A549 (cell line): Measurements from ENCODE around the gene CDRT15.

Source experiments
- CEBPB ChIP-seq, 2 experiments: fragments of >200 bp in 1 of 2; sonication (Bioruptor Twin) in 1 of 2; formaldehyde crosslinking in 1 of 2; IDR thresholded peaks; 2 replicates each; pipeline ENCODE4 v1.6.1; 2012 to 2016
- CHD2 ChIP-seq: fragments of 150-350 bp; IDR thresholded peaks from 2 replicates; pipeline ENCODE4 v1.6.1; 2014; ENCODE audit warnings: low read length; ENCODE audit not compliant: partially characterized antibody
- HDAC2 ChIP-seq: fragments of 200-600 bp; sonication (generic); IDR thresholded peaks from 2 replicates; pipeline ENCODE4 v1.6.1; 2016
- NR3C1 ChIP-seq: fragments of >200 bp; sonication (Bioruptor Twin); formaldehyde crosslinking; IDR thresholded peaks from 3 replicates; pipeline ENCODE4 v1.6.1; 2017
- POLR2A ChIP-seq: IDR thresholded peaks from 2 replicates; pipeline ENCODE4 v1.6.1; 2012; ENCODE audit warnings: mild to moderate bottlenecking, low read length
- POLR2AphosphoS2 ChIP-seq: conservative IDR thresholded peaks from 2 replicates; pipeline ENCODE4 v1.6.1; 2012; ENCODE audit warnings: low read length, improper control_type of control experiment, inconsistent platforms
- RAD21 ChIP-seq, 2 experiments: fragments of >200 bp in 1 of 2; sonication (Bioruptor Twin) in 1 of 2; formaldehyde crosslinking in 1 of 2; IDR thresholded peaks in 1 of 2; conservative IDR thresholded peaks in 1 of 2; 2 replicates in 1 of 2; 3 replicates in 1 of 2; pipeline ENCODE4 v1.6.1; 2012 to 2018; ENCODE audit warnings: inconsistent platforms in 1 of 2
- RCOR1 ChIP-seq: fragments of 150-350 bp; IDR thresholded peaks from 2 replicates; pipeline ENCODE4 v1.6.1; 2014; ENCODE audit warnings: antibody characterized with exemption, low read length, low read depth
- RFX5 ChIP-seq: fragments of 450-650 bp; IDR thresholded peaks from 2 replicates; pipeline ENCODE4 v1.7.1; 2014; ENCODE audit warnings: antibody characterized with exemption, mild to moderate bottlenecking, moderate library complexity
- SREBF2 ChIP-seq: fragments of 450-650 bp; IDR thresholded peaks from 2 replicates; pipeline ENCODE4 v1.6.1; 2014; ENCODE audit warnings: mild to moderate bottlenecking, moderate library complexity
- TF ChIP-seq, protein P1 (sequence below): fragments of >200 bp; sonication (Bioruptor Twin); formaldehyde crosslinking; IDR thresholded peaks from 3 replicates; pipeline ENCODE4 v1.5.1; 2016
- TF ChIP-seq, protein P2 (sequence below): IDR thresholded peaks from 2 replicates; pipeline ENCODE4 v1.6.1; 2012
- TF ChIP-seq, protein P3 (sequence below): fragments of 200-600 bp; sonication (generic); IDR thresholded peaks from 2 replicates; pipeline ENCODE4 v1.6.1; 2016; ENCODE audit warnings: antibody characterized with exemption, mild to moderate bottlenecking, moderate library complexity

DNA sequence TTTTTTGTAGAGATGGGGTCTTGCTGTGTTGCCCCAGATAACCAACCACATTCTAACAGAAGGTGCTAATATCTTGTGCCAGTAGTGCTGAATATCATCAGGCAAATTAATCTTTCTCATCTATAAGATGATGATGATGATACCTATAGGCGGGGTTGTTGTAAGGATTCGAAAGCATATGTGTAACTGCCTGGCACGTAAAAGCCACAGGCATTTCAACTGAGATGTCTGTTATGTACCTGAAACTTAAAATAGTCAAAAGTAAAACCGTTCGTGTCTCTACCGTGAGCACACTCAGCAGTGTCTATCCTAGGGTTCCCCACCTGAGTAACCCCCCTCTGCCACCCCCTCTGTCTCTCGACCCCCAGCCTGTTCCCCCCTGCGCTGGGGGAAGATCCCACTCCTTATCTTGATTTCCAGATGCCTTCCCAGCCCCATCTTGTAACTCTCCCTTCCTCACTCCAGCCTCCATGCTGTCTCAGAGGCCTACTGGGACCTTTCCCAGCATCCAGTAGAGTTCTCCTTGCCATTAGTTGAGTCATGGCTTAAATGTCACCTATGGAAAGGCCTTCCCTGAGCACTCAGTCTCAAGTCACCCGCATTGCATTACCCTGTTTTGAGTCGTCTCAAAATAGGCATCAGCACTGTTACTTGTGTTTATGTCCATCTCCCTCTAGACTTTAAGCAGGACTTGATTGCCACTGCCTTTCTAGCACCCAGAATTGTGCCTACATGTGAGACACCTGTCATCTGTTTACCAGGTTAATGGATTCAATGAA is 34.1 kb downstream of the CDRT15 start:
- no peak for TF ChIP-seq NR3C1
- TF ChIP-seq RCOR1: no peak
- no peak for TF ChIP-seq RFX5
- TF ChIP-seq, protein P1, sequence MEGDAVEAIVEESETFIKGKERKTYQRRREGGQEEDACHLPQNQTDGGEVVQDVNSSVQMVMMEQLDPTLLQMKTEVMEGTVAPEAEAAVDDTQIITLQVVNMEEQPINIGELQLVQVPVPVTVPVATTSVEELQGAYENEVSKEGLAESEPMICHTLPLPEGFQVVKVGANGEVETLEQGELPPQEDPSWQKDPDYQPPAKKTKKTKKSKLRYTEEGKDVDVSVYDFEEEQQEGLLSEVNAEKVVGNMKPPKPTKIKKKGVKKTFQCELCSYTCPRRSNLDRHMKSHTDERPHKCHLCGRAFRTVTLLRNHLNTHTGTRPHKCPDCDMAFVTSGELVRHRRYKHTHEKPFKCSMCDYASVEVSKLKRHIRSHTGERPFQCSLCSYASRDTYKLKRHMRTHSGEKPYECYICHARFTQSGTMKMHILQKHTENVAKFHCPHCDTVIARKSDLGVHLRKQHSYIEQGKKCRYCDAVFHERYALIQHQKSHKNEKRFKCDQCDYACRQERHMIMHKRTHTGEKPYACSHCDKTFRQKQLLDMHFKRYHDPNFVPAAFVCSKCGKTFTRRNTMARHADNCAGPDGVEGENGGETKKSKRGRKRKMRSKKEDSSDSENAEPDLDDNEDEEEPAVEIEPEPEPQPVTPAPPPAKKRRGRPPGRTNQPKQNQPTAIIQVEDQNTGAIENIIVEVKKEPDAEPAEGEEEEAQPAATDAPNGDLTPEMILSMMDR: no peak
- no peak for TF ChIP-seq HDAC2
- TF ChIP-seq, protein P2, sequence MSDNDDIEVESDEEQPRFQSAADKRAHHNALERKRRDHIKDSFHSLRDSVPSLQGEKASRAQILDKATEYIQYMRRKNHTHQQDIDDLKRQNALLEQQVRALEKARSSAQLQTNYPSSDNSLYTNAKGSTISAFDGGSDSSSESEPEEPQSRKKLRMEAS: no peak
- TF ChIP-seq, protein P3, sequence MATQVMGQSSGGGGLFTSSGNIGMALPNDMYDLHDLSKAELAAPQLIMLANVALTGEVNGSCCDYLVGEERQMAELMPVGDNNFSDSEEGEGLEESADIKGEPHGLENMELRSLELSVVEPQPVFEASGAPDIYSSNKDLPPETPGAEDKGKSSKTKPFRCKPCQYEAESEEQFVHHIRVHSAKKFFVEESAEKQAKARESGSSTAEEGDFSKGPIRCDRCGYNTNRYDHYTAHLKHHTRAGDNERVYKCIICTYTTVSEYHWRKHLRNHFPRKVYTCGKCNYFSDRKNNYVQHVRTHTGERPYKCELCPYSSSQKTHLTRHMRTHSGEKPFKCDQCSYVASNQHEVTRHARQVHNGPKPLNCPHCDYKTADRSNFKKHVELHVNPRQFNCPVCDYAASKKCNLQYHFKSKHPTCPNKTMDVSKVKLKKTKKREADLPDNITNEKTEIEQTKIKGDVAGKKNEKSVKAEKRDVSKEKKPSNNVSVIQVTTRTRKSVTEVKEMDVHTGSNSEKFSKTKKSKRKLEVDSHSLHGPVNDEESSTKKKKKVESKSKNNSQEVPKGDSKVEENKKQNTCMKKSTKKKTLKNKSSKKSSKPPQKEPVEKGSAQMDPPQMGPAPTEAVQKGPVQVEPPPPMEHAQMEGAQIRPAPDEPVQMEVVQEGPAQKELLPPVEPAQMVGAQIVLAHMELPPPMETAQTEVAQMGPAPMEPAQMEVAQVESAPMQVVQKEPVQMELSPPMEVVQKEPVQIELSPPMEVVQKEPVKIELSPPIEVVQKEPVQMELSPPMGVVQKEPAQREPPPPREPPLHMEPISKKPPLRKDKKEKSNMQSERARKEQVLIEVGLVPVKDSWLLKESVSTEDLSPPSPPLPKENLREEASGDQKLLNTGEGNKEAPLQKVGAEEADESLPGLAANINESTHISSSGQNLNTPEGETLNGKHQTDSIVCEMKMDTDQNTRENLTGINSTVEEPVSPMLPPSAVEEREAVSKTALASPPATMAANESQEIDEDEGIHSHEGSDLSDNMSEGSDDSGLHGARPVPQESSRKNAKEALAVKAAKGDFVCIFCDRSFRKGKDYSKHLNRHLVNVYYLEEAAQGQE: no peak
- TF ChIP-seq CEBPB (IDR thresholded peaks at IDR 0.05): no peak
- no peak for TF ChIP-seq POLR2A
- TF ChIP-seq POLR2AphosphoS2: no peak
- no peak for TF ChIP-seq RAD21 (conservative IDR thresholded peaks at IDR 0.05 in 1 of 2, IDR thresholded peaks at IDR 0.05 in 1 of 2)
- no peak for TF ChIP-seq SREBF2
- TF ChIP-seq CHD2: no peak
